HEK293T (cell line): Measurements from ENCODE around the gene NAMPT.

Source experiments
- CTCF ChIA-PET: fragments of 350-600 bp; formaldehyde crosslinking; extraction: SDS; loops from one replicate; lab custom pipeline; 2021; ENCODE audit warnings: antibody characterized with exemption, inconsistent platforms; lab: Yijun Ruan, JAX
- POLR2A ChIA-PET: fragments of 350-600 bp; formaldehyde crosslinking; extraction: SDS; loops from one replicate; lab custom pipeline; 2020; ENCODE audit warnings: antibody characterized with exemption, inconsistent platforms; lab: Yijun Ruan, JAX
- DNase-seq: peaks from one replicate; pipeline ENCODE4 v3.0.0; 2012; ENCODE audit warnings: mixed read lengths; ENCODE audit errors: extremely low spot score
- ARNT ChIP-seq: fragments of 450-650 bp; IDR thresholded peaks from 2 replicates; pipeline ENCODE4 v1.6.1; 2017; ENCODE audit warnings: mild to moderate bottlenecking
- BHLHE40 ChIP-seq: fragments of 450-650 bp; IDR thresholded peaks from 2 replicates; pipeline ENCODE4 v1.6.1; 2016; ENCODE audit warnings: mild to moderate bottlenecking, moderate library complexity, borderline replicate concordance
- CTBP1 ChIP-seq: fragments of 450-650 bp; IDR thresholded peaks from 2 replicates; pipeline ENCODE4 v1.6.1; 2016; ENCODE audit warnings: borderline replicate concordance
- ELF4 ChIP-seq: fragments of 450-650 bp; IDR thresholded peaks from 2 replicates; pipeline ENCODE4 v1.6.1; 2017; ENCODE audit warnings: antibody characterized with exemption
- FOXA1 ChIP-seq: fragments of 450-650 bp; IDR thresholded peaks from 2 replicates; pipeline ENCODE4 v1.6.1; 2016; ENCODE audit warnings: mild to moderate bottlenecking
- FOXK2 ChIP-seq: fragments of 450-650 bp; IDR thresholded peaks from 2 replicates; pipeline ENCODE4 v1.6.1; 2016; ENCODE audit warnings: mild to moderate bottlenecking
- FOXM1 ChIP-seq: fragments of 450-650 bp; IDR thresholded peaks from 2 replicates; pipeline ENCODE4 v1.6.1; 2017; ENCODE audit warnings: mild to moderate bottlenecking, borderline replicate concordance
- HDGF ChIP-seq: fragments of 450-650 bp; IDR thresholded peaks from 2 replicates; pipeline ENCODE4 v1.6.1; 2017; ENCODE audit warnings: antibody characterized with exemption, borderline replicate concordance
- L3MBTL2 ChIP-seq: fragments of 450-650 bp; conservative IDR thresholded peaks from 2 replicates; pipeline ENCODE4 v1.6.1; 2016; ENCODE audit warnings: mild to moderate bottlenecking
- LEF1 ChIP-seq: fragments of 450-650 bp; IDR thresholded peaks from 2 replicates; pipeline ENCODE4 v1.6.1; 2017; ENCODE audit warnings: mild to moderate bottlenecking, borderline replicate concordance
- NFRKB ChIP-seq: fragments of 450-650 bp; IDR thresholded peaks from 2 replicates; pipeline ENCODE4 v1.6.1; 2016; ENCODE audit warnings: mild to moderate bottlenecking, moderate library complexity
- PKNOX1 ChIP-seq: fragments of 450-650 bp; IDR thresholded peaks from 2 replicates; pipeline ENCODE4 v1.6.1; 2016
- SP1 ChIP-seq: fragments of 450-650 bp; IDR thresholded peaks from 2 replicates; pipeline ENCODE4 v1.6.1; 2017
- SUZ12 ChIP-seq: fragments of 450-650 bp; IDR thresholded peaks from 2 replicates; pipeline ENCODE4 v1.6.1; 2016; ENCODE audit warnings: mild to moderate bottlenecking
- TARDBP ChIP-seq: fragments of 450-650 bp; IDR thresholded peaks from 2 replicates; pipeline ENCODE4 v1.6.1; 2016
- ZNF384 ChIP-seq: fragments of 450-650 bp; IDR thresholded peaks from 2 replicates; pipeline ENCODE4 v1.6.1; 2016

NAMPT gene

GRCh38 chr7:106284714-106285050 is at the start of gene NAMPT:
TSS of gene NAMPT (minus strand) at chr7:106284983. CDS start at chr7:106284884, 99 bp downstream.
- DNase-seq = no peak
- CTCF ChIA-PET = interaction anchor here (0.9 kb wide), 1 partner anchor 178 kb away, joined by 3 read pairs; no protein-coding TSS in a partner anchor
- POLR2A ChIA-PET = interaction anchor here (0.6 to 2.0 kb wide), 14 partner anchors 9 to 884 kb away, joined by 3 to 10 read pairs (median 3); partner anchors contain the start of gene HBP1
- TF ChIP-seq ZNF384 = no peak
- TF ChIP-seq BHLHE40 = no peak
- no peak for TF ChIP-seq CTBP1
- no peak for TF ChIP-seq SP1
- no peak for TF ChIP-seq FOXM1
- TF ChIP-seq LEF1 = no peak
- TF ChIP-seq ARNT = no peak
- TF ChIP-seq SUZ12 = no peak
- TF ChIP-seq L3MBTL2 = no peak
- no peak for TF ChIP-seq ELF4
- TF ChIP-seq HDGF = no peak
- no peak for TF ChIP-seq PKNOX1
- no peak for TF ChIP-seq FOXK2
- TF ChIP-seq TARDBP = no peak
- no peak for TF ChIP-seq NFRKB

- CTCF ChIA-PET = no interaction called here
- POLR2A ChIA-PET = no interaction called here
- TF ChIP-seq ELF4 = no peak
- TF ChIP-seq FOXK2 = no peak
- no peak for TF ChIP-seq L3MBTL2
- TF ChIP-seq ARNT = no peak
- TF ChIP-seq TARDBP = no peak
- TF ChIP-seq SP1 = no peak
- no peak for TF ChIP-seq LEF1
- no peak for TF ChIP-seq HDGF
- no peak for TF ChIP-seq CTBP1
- no peak for TF ChIP-seq ZNF384
- TF ChIP-seq FOXM1 = no peak
- no peak for TF ChIP-seq SUZ12
- TF ChIP-seq PKNOX1 = no peak
- TF ChIP-seq NFRKB = no peak
- TF ChIP-seq FOXA1 = no peak
- DNase-seq = no peak
Measured at GRCh38 chr7:106332201-106332600, 47.4 kb upstream of the NAMPT start.

- ChIA-PET CTCF (no interaction called here), POLR2A (no interaction called here)
Measured at GRCh38 chr7:106331441-106332175, 46.8 kb upstream of the NAMPT start.

GRCh38 chr7:106329971-106330733 is 45.4 kb upstream of the NAMPT start:
- DNase-seq = no peak
- TF ChIP-seq NFRKB (no peak), HDGF (no peak), BHLHE40 (no peak), FOXM1 (no peak), CTBP1 (no peak), PKNOX1 (no peak), SUZ12 (no peak), FOXK2 (no peak)
- CTCF ChIA-PET = no interaction called here
- POLR2A ChIA-PET = no interaction called here

More at GRCh38 chr7:106331441-106332175, 46.8 kb upstream of the NAMPT start:
- DNase-seq = no peak
- TF ChIP-seq SP1 = no peak
- TF ChIP-seq FOXA1 = no peak
- TF ChIP-seq TARDBP = no peak
- TF ChIP-seq ARNT = no peak
- TF ChIP-seq ELF4 = no peak
- no peak for TF ChIP-seq PKNOX1
- no peak for TF ChIP-seq ZNF384
- no peak for TF ChIP-seq FOXM1
- no peak for TF ChIP-seq HDGF
- TF ChIP-seq NFRKB = no peak
- no peak for TF ChIP-seq L3MBTL2
- TF ChIP-seq SUZ12 = no peak
- TF ChIP-seq BHLHE40 = no peak
- no peak for TF ChIP-seq FOXK2
- no peak for TF ChIP-seq LEF1
- TF ChIP-seq CTBP1 = no peak

GRCh38 chr7:106329408-106329807 is 44.6 kb upstream of the NAMPT start:
- ChIA-PET CTCF (no interaction called here), POLR2A (no interaction called here)
- no peak for TF ChIP-seq ELF4
- TF ChIP-seq PKNOX1 = no peak
- no peak for TF ChIP-seq FOXK2
- no peak for TF ChIP-seq TARDBP
- TF ChIP-seq BHLHE40 = no peak
- TF ChIP-seq ZNF384 = no peak
- no peak for TF ChIP-seq SUZ12
- no peak for DNase-seq
